GM19452 (cell line): Measurements from ENCODE around the gene COL5A1.

Experiments
- ATAC-seq: cut with Tn5 transposase; IDR thresholded peaks from one replicate; pipeline ENCODE4 v1.9.1; 2021; ENCODE audit not compliant: unreplicated experiment

COL5A1 gene

GRCh38 chr9:134782921-134783698 lies 141.5 kb downstream of the COL5A1 start:
- no peak for ATAC-seq

- no peak for ATAC-seq
Measured at GRCh38 chr9:134783699-134784039, 142.1 kb downstream of the COL5A1 start.

GRCh38 chr9:134784577-134785305 lies 143.1 kb downstream of the COL5A1 start:
- no peak for ATAC-seq

- ATAC-seq: no peak
Measured at GRCh38 chr9:134785325-134786108, 143.9 kb downstream of the COL5A1 start.

GRCh38 chr9:134787601-134788531 lies 146.3 kb downstream of the COL5A1 start:
- ATAC-seq: no peak

- no peak for ATAC-seq
Measured at GRCh38 chr9:134789168-134789567, 147.6 kb downstream of the COL5A1 start.

DNA sequence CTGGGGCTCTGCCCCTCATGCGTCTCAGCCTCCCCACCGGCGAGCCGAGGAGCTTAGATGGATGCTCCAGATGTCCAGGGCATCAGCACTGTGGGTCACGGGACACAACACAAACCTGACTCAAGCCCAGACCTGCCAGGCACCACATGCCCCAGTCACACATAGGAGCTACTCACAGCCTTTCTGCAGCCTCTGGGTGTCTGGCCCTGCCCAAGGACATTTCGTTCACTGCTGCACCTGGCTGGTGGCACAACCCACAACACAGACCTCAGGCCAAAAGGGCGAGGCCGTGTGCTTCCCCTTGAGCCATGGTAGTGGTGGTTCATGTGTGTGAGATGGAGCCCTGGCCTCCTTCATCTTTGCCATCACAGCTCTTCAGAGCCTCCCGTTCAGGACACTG lies 149.4 kb downstream of the COL5A1 start:
- no peak for ATAC-seq

DNA sequence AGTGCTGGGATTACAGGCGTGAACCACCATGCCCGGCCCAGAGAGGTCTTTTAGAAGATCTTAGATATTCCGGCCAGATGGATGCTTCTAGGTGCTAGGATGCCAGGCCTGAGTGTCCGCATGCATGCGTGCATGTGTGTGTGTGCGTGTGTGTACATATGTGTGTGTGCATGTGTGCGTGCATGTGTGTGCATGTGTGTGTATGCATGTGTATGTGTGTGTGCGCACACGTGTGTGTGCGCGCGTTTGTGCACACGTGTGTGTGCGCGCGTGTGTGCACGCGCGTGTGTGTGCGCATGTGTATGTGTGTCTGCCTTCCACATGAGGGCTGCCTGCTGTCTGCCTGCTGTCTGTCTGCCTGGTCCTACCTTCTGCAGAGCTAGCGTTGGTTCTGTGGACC lies 151.0 kb downstream of the COL5A1 start:
- ATAC-seq: no peak

- no peak for ATAC-seq
Measured at GRCh38 chr9:134793288-134794188, 151.9 kb downstream of the COL5A1 start.

- ATAC-seq: no peak
Measured at GRCh38 chr9:134794663-134795370, 153.2 kb downstream of the COL5A1 start.

DNA sequence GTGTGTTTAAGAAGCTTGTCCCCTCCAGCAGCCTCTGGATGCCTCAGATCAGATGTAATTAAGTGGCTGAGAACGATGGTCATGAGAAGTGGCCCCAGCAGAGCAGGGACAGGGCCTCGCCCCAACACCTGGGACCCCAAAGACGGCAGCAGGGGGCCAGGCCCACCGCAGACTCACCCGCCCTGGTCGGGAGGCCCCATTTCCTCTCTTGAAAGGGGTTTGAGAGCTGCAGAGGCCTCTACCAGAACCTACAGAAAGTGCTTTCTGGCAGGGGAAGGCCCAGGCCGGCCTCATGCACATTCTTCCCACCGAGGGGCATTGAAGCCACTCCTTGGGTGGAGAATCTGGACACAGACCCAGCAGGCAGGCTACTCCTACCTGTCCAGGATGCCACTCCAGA lies 153.8 kb downstream of the COL5A1 start:
- ATAC-seq: no peak

- no peak for ATAC-seq
Measured at GRCh38 chr9:134796882-134797281, 155.3 kb downstream of the COL5A1 start.

- ATAC-seq: no peak
Measured at GRCh38 chr9:134800791-134801339, 159.3 kb downstream of the COL5A1 start.

DNA sequence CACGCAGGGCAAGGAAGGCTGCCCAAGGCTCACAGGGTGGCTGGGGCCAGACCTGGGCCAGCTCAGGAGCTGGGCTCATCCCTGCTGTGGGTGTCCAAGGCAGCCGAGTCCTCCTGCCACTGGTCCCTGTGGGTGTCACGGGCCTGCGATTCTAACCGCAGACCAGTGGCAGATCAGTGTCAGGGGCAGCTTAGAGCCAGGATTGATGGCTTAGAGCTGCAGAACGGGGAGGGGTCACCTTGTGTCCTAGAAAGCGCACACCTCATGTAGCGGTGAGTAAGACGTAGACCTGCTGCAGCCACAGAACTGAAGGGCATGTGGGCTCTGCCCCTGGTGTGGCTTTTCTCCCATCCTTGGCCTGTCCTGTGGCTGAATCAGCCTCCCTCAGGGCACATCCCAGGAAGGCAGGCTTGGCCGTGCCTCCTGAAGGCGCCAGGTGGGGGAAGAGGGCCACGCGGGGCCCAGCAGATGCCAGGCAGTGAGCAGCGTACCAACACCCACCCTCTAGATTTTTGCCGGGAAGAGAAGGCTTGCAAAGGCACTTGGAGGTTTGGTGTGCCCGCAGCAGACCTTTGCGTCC lies 160.7 kb downstream of the COL5A1 start:
- no peak for ATAC-seq

DNA sequence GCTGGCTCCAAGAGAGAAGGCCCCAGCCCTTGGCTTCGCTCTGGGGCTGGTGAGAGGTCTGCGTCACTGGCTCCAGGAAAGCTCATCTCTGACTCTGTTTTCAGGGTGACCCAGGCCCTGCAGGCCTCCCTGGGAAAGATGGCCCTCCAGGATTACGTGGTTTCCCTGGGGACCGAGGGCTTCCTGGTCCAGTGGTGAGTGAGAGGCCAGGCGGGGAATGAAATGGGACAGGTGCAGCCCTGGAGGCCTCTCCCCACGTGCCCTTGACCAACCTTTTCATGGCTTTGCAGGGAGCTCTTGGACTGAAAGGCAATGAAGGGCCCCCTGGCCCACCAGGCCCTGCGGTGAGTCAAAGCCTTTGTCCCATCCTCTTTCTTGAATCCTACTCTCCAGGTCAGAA lies 163.3 kb downstream of the COL5A1 start:
- ATAC-seq: no peak

DNA sequence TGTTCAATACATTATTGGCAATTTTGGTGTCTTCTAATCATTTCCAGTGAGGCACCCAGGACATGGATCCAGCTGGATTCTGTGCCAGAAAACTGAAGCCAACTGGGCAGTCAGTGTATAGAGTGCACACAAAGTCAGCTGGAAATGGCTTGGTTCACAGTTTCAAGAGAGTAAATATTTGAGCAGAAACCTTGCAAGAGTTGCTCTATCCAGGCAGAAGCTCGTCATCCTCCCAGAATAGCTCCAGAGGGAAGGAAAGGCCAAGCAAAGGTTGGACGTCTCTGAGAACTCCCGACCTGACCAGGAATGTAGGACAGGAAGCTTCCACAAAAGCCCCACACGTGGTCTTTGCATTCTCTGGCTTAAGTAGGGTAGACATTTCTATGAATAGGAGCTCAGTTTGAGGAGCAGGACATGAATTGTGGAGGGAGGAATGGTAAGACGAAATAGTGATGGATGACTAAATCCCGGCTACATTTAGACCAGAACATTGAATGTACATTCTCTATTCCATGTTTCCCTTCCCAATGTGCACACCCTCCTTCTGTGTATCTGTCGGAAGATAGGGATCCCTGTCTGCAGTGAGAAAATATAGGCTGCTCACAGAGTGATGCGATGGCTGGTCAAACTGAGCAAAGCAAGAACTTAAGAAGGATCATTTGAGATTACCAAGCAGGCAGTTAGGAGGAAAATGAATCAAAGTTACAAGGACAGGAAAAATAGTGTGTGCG lies 166.3 kb downstream of the COL5A1 start:
- no peak for ATAC-seq

GRCh38 chr9:134808447-134808792 lies 166.8 kb downstream of the COL5A1 start:
- ATAC-seq: no peak

DNA sequence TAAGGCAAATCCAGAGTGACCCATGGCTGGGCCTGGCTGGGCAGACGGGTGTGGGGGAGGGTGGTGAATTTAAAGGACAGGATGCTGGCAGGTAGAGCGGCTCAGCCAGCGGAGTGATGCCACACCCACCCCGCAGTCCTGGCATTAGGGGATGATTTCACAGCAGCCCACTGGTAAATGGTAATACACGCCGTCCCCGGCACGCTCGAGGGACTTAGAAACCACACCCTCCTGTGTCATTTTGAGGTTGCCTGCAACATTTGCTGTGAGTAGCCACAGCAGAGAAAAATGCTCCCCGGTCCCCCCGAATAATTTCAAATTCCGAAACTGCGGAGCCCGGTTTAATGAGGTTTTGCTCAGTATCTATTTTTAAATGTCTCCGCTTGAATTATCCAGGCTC lies 167.7 kb downstream of the COL5A1 start:
- ATAC-seq: no peak
